Kidney epithelial cell (primary cell): ENCODE measurements around the gene RFX3. TPM values are rescaled to one million over a fixed set of nuclear protein-coding genes. Genes with fewer than 3 reads are reported as not detected.

ENCODE experiments used
- DNase-seq: peaks from one replicate; pipeline ENCODE4 v3.0.0-alpha.2; 2010; ENCODE audit warnings: low read depth
- H3K27me3 ChIP-seq: 2 replicates; pipeline ENCODE4 v1.6.0; 2011; ENCODE audit warnings: low read length; ENCODE audit not compliant: control insufficient read depth, insufficient read depth
- H3K36me3 ChIP-seq: 2 replicates; pipeline ENCODE4 v1.5.1; 2011; ENCODE audit warnings: low read length; ENCODE audit not compliant: control insufficient read depth, insufficient read depth
- H3K4me3 ChIP-seq: 2 replicates; pipeline ENCODE4 v1.5.1; 2011; ENCODE audit warnings: low read depth, mild to moderate bottlenecking, control low read depth, low read length
- CTCF ChIP-seq: IDR thresholded peaks from 2 replicates; pipeline ENCODE4 v1.5.1; 2011; ENCODE audit warnings: mild to moderate bottlenecking, moderate library complexity, low read length, control low read depth, inconsistent platforms; ENCODE audit not compliant: insufficient read depth, poor library complexity, severe bottlenecking
- total RNA-seq: library from RNA; depleted of rRNA; stranded (reverse); fragments of >200 nt; gene quantifications from 2 replicates; pipeline ENCODE4 v1.2.3, GENCODE V29; 2015

The RFX3 gene
- total RNA-seq, 1 donor from 2014 or later: 5.6 TPM

DNA sequence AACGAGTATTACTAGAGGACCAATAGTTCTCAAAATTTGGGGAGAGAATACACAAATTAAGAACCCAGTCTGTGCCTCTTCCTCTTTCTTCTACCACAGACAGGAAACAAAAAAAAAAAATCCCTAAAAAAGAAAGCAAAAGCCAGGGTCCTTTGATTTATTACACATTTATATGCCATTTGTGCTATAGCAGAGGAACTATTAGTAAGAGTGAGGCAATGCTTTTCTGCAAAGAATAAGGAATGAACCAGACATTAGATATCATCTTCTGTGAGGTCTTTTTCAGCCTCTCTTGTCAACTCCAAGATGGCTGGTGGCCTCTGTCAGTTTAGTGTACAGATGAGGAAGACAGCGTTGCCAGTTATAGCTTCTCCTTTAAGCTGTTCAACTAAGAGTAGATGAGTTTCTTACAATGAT is 127.6 kb downstream of the RFX3 start:
- DNase-seq: no peak
- H3K36me3 ChIP-seq: no peaks in the 10 kb centered on the region
- TF ChIP-seq CTCF: no peak
- H3K27me3 ChIP-seq: no peaks in the 10 kb centered on the region
- no peak overlapping the region for H3K4me3 ChIP-seq

DNA sequence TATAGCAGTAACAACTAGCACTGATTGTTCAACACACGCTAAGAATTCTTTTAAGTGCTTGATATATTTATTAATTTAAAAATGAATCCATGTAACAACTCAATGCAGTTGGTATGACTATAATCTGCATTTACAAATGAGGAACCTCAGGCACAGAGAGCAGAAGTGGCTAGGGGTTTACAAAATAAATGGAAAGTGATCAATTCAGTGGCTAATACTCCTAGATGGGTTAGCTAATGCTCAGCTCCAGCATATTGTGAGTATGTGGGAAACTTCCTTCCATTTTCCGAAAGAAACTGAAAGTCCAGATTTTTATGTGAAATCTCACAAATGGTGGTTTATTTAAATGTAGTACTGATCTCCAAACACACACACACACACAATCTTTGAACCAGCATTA is 128.0 kb downstream of the RFX3 start:
- H3K36me3 ChIP-seq: no peaks in the 10 kb centered on the region
- DNase-seq: no peak
- no peak overlapping the region for H3K4me3 ChIP-seq
- no peaks in the 10 kb centered on the region for H3K27me3 ChIP-seq
- TF ChIP-seq CTCF: no peak

GRCh38 chr9:3391414-3391813 is 134.4 kb downstream of the RFX3 start:
- H3K27me3 ChIP-seq: no peaks in the 10 kb centered on the region
- no peak for TF ChIP-seq CTCF
- H3K36me3 ChIP-seq: no peaks in the 10 kb centered on the region
- no peak overlapping the region for H3K4me3 ChIP-seq
- DNase-seq: no peak

DNA sequence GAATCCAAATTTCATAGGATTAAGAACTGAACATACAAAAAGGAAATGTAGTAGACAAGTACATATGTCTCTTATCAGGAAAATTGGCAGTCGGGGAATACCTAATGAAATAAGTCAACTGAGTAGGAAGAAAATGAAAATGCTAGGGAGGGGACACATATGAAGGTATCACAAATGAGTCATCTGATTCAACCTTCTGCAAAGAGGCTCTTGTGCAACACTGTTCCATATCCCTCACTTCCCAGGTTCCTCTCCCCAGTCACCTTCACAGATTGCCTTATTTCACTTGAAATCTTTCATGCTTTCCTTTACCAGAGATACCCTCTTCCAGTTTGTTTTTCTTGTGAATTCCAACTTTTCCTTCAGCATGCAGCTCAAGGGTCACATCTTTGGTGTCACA is 139.0 kb downstream of the RFX3 start:
- no peaks in the 10 kb centered on the region for H3K27me3 ChIP-seq
- no peaks in the 10 kb centered on the region for H3K36me3 ChIP-seq
- no peak for TF ChIP-seq CTCF
- no peak overlapping the region for H3K4me3 ChIP-seq
- DNase-seq: no peak

- DNase-seq: no peak
Measured at GRCh38 chr9:3385871-3386270, 139.9 kb downstream of the RFX3 start.

GRCh38 chr9:3371842-3372241 is 154.0 kb downstream of the RFX3 start:
- DNase-seq: no peak
- H3K4me3 ChIP-seq: no peak overlapping the region
- no peaks in the 10 kb centered on the region for H3K27me3 ChIP-seq
- H3K36me3 ChIP-seq: no peaks in the 10 kb centered on the region
- no peak for TF ChIP-seq CTCF

More at GRCh38 chr9:3385871-3386270, 139.9 kb downstream of the RFX3 start:
- Histone ChIP-seq H3K27me3 (no peaks in the 10 kb centered on the region), H3K36me3 (no peaks in the 10 kb centered on the region), H3K4me3 (no peak overlapping the region)
- TF ChIP-seq CTCF: no peak
